ENCODE results near the gene ELOVL3.

- TF ChIP-seq POLR2AphosphoS5 (IDR thresholded peaks at IDR 0.05) (no peak), EP300 (IDR thresholded peaks at IDR 0.05) (no peak)
- TF ChIP-seq, protein P1, sequence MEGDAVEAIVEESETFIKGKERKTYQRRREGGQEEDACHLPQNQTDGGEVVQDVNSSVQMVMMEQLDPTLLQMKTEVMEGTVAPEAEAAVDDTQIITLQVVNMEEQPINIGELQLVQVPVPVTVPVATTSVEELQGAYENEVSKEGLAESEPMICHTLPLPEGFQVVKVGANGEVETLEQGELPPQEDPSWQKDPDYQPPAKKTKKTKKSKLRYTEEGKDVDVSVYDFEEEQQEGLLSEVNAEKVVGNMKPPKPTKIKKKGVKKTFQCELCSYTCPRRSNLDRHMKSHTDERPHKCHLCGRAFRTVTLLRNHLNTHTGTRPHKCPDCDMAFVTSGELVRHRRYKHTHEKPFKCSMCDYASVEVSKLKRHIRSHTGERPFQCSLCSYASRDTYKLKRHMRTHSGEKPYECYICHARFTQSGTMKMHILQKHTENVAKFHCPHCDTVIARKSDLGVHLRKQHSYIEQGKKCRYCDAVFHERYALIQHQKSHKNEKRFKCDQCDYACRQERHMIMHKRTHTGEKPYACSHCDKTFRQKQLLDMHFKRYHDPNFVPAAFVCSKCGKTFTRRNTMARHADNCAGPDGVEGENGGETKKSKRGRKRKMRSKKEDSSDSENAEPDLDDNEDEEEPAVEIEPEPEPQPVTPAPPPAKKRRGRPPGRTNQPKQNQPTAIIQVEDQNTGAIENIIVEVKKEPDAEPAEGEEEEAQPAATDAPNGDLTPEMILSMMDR (IDR thresholded peaks at IDR 0.05): no peak
Observed at GRCh38 chr10:102254426-102254825, 28.3 kb downstream of the ELOVL3 start.

Measured in stomach (tissue), 4 donors.